HG02642 (cell line): ENCODE data around the gene C9orf85.
"Not testable (repeated sequence)": the region's sequence is repeated elsewhere in the genome, so short reads cannot be mapped to it uniquely, and the experiment has no call there.

Experiments
- ATAC-seq: cut with Tn5 transposase; IDR thresholded peaks from one replicate; pipeline ENCODE4 v1.9.1; 2021; ENCODE audit warnings: mild to moderate bottlenecking; ENCODE audit not compliant: unreplicated experiment, poor library complexity

Gene C9orf85

GRCh38 chr9:71937070-71937625 lies 25.7 kb downstream of the C9orf85 start:
- no peak for ATAC-seq

DNA sequence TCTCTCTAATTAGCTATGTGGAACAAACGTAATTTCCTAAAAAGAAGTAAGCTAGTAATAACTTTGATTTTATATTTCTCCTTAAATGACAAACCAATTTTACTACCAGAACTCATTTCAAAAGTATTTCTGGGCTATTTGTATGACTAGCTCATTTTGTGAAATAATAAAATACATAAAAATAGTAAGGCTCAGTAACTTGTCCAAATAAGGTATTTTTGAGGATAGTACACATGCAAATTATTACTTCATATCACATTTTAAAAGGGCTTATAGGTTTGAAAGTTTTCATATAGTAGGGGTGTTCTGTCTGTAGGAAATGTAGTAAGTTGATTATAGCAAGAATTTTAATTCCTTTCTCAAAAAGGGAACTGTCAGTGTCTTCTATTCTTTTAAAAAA lies 26.5 kb downstream of the C9orf85 start:
- no peak for ATAC-seq

DNA sequence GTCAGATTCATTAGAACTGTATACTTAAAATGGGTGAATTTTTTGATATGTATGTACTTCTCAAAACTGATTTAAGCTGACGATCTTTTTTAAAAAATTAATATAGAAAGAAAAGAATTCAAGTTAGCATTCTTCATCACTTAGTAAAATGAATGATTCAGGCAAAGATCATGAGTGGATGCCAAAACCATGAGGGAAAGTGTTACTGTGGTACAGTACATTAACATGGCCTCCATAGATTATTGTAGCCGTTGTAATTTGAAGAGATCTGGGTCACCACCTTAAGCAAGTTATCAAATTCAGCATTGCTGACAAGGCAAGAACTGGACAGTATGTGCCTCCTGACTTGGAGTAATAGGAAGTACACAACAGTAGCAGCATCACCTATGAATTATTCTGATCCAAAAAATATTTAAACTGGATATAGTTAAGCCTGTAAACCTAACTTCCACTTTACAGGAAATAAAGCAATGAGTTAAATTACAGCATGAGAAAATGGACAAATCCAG lies 29.7 kb downstream of the C9orf85 start:
- ATAC-seq = no peak

DNA sequence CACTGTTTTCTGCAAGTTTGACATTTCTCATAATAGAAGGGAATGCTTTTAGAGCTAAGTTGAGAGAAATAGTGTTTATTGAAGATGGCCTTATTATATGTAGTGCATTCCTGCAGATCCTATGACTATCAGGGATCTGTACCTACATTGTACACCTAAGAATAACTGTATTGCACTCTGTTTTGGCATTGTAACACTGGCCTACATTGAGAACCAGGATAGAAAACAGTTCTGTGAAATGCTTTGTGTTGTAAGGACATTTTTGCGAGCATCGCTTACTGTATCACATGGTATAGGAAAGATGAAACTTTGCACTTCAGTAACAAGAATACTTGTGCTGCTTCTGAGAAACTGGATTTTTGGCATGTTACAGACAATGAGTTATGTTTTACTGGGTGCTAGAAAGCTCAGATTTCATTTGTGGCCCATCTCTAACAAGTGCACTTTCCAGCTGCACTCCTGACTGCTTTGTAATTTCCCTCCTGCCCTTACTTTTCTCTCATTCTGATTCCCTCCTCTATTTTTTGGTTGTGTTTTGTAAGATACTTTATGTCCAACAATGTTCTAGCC lies 30.6 kb downstream of the C9orf85 start:
- ATAC-seq = no peak

DNA sequence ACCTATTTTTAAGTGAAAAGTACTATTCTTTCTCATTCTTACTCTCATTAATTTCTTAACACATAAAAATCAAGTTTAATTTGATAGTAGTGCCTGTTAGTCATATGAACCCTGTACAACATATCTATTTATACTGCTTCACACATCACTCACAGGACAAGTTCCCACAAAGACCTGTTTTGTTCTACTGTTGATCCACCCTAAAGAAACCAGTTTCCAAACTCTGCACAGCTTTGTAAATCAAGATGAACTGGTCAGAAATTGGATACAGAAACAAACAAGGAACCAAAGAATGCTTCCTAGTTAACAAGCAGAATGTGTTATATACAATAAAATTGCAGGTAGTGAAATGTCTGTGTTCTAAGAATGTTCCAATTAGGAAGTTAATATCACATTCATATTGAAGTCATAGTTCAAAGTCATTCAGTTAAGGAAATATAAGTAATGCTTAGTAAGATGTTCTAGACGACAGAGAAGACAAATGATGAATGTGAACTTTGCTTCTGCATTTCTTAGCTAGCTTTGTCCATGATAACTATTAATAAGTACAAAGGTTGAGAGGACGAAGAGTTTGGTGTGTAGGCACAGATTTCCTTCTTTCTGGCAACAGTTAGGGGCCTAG lies 33.4 kb downstream of the C9orf85 start:
- ATAC-seq = no peak

GRCh38 chr9:71954652-71955051 lies 43.2 kb downstream of the C9orf85 start:
- ATAC-seq = not testable (repeated sequence)

GRCh38 chr9:71955300-71955915 lies 44.0 kb downstream of the C9orf85 start:
- no peak for ATAC-seq

- ATAC-seq = no peak
These were observed 50.9 kb downstream of the C9orf85 start for GRCh38 chr9:71962328-71962727.

DNA sequence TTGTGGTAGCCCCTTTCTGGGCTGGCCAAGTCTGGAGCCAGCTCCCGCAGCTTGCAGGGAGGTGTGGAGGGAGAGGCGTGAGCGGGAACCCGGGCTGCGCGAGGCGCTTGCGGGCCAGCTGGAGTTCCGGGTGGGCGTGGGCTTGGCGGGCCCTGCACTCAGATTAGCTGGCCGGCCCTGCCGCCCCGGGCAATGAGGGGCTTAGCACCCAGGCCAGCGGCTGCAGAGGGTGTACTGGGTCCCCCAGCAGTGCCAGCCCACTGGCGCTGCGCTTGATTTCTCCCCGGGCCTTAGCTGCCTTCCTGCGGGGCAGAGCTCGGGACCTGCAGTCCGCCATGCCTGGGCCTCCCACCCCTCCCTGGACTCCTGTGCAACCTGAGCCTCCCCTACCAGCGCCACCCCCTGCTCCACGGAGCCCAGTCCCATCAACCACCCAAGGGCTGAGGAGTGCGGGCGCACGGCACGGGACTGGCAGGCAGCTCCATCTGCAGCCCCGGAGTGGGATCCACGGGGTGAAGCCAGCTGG lies 52.1 kb downstream of the C9orf85 start:
- not testable (repeated sequence) for ATAC-seq

- no peak for ATAC-seq
These were observed 54.0 kb downstream of the C9orf85 start for GRCh38 chr9:71965403-71965802.

DNA sequence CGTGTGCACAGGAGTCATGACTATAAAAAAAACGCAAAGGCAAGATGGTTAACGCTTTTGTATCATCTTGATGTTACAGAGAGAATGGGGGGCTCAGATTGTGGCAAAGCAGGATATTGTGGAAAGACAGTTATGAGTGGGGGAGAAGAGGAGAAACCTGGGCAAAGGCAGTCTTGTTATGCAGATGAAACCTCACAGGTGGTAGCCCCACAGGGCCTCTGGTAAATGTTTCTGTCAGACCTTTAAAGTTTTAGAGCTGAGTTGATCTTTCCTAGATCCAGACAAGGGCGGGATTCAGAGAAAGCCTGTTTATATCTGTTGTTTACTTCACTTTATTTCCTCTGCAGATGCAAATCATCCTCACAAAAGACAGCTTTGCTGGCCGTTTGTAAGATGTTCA lies 55.2 kb downstream of the C9orf85 start:
- no peak for ATAC-seq

- ATAC-seq = no peak
These were observed 57.2 kb downstream of the C9orf85 start for GRCh38 chr9:71968541-71969090.

DNA sequence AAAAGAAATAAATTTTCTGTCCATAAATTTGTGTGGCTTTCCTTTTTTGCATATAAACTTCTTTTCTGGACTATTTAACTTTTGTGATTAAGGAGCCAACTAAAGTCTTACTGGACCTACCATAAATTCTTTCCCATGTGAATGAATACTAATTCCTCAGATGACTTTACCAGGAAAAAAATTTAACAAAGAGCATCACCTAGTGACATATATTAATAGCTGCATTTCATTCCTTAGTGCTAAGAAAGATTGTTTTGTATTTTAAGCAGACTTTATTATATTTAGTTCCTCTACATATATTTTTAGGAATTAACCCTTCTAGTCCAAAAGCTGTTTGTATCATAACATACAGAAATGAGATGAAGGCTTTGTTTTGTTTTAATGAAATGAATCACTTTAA lies 64.4 kb downstream of the C9orf85 start:
- no peak for ATAC-seq

GRCh38 chr9:71977003-71977402 lies 65.6 kb downstream of the C9orf85 start:
- no peak for ATAC-seq

DNA sequence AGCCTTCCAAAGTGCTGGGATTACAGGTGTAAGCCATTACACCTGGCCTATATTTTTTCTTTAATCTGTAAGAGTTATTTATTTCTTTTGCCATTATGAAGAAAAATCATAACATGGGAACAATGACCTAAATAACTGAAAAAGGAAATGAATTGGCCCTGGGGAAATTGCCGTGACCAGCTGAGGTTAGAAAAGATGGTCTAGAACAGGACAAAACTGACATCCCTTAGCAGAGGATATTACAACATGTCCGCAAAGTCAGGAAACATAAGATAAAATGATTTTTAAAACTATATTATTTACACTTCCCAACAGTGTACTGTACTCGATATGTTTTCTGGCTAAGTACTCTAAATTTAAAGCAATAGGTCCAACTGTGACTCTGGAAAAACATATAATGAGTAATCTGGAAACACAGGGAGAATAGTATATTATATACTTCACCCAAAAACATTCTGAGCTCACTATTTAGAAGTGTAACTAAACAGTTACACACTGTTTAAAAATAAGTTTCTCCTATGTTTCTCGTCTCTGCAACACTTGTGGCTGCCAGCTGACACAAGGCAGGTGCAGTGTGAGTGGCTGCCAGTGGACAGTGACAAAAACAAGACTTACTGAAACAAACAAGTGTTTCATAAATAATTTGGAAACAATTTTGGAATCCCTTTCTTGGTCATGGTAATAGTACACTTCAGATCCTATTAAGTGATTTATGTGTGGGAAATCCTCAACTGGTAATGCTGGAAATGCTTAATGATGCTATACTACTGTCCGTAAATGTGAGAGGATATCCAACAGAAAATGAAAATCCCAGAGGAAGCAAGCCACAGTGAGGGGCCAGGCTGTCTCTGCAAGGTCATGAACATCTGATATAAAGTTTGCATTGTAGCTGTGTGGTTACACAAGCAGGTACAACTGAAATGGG lies 69.1 kb downstream of the C9orf85 start:
- ATAC-seq = no peak

DNA sequence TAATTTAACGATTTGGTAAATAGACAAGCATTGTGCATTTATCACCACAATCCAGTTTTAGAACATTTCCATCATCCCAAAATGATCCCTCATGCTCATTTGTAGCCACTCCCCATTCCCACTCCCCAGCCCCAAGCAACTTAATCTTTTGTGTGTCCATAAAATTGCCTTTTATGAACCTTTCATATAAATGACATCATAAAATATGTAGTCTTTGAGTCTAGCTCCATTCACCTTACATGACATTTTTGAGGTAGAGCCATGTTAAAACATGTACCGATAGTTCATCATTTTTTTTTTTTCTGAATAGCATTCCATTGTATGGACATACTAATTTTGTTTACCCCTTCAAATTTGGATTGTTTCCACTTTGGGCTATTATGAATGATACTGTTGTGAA lies 70.5 kb downstream of the C9orf85 start:
- ATAC-seq = no peak

- ATAC-seq = no peak
These were observed 73.0 kb downstream of the C9orf85 start for GRCh38 chr9:71984403-71984802.

- ATAC-seq = no peak
These were observed 73.4 kb downstream of the C9orf85 start for GRCh38 chr9:71984831-71985281.

DNA sequence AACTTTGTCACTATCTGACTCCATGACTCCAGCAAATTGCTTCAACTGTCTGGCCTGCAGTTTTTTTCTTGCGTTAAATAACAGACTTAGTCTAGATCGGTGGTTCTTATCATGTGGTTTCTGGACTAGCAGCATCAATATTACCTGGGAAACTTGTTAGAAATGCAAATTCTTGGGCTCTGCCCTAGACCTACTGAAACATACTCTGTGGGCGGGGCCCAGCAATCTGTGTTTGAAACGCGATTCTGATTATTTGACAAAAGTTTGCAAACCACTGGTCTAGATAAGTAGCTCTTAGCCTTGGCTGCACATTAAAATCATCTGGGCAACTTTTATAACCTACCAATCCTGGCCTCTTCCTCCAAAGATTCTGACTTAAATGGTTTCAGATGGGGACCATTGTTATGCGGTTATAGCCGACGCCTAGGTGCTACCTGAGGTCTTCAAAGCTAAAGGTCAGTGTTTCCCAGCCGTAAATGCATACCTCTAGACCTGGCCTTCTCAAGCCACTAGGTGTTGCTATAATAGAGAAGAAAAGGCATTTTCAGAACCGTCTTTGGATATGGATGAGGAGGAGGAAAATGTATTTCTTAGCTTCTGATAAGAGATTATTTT lies 74.0 kb downstream of the C9orf85 start:
- no peak for ATAC-seq
